Glomerular visceral epithelial cell (primary cell): Measurements from ENCODE around the gene NETO2.
"Not testable (repeated sequence)": the region's sequence is repeated elsewhere in the genome, so short reads cannot be mapped to it uniquely, and the experiment has no call there.

ENCODE experiments used
- DNase-seq: peaks from one replicate; pipeline ENCODE4 v3.0.0-alpha.2; 2016; ENCODE audit errors: extremely low spot score

The NETO2 gene

DNA sequence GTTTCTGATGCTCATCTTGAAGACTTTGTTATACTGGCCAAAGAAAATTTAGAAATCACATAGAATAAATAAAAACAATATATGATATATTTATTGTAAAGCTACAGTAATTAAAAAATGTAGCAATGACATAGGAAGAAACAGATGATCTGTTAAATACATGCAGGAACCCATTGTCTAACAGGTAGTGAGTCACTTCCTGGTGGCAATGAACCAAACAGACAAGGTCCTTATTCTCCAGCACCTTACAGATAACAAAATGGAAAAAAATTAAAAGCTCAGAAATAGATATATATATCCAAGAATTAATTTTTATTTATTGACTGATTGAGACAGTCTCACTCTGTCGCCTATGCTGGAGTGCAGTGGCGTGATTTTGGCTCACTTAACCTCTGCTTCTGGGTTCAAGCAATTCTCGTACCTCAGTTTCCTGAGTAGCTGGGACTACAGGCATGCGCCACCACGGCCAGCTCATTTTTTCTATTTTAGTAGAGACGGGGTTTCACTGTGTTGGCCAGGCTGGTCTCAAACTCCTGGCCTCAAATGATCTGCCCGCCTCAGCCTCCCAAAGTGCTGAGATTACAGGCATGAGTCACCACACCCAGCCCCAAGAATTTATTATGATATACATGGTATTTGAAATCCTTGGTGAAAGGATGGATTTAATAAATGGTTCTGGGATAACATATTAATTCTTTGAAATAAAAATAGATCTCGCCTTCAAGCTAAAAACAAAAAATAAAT is 7.5 kb downstream of the NETO2 start:
- peak; percentile 11 for DNase-seq

DNA sequence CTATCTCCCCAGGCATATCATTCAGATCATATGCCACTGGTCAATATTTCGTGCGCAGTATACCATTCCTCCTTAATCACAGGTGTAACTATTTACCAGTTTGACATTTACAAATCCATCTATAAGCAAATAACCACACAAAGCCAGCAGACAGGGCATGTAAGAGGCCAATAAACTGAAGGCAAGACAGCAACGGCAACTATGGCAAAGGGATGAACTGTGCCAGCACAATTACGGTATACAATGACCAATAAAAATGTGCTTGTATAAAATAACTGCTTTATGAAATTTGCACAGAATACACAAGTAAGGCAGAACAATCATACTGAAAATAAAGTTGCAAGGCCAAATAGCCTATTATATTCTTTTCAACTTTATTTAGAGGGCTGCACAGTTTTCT is 9.2 kb downstream of the NETO2 start:
- no peak for DNase-seq

GRCh38 chr16:47132308-47132707 is 11.4 kb downstream of the NETO2 start:
- DNase-seq: no peak

DNA sequence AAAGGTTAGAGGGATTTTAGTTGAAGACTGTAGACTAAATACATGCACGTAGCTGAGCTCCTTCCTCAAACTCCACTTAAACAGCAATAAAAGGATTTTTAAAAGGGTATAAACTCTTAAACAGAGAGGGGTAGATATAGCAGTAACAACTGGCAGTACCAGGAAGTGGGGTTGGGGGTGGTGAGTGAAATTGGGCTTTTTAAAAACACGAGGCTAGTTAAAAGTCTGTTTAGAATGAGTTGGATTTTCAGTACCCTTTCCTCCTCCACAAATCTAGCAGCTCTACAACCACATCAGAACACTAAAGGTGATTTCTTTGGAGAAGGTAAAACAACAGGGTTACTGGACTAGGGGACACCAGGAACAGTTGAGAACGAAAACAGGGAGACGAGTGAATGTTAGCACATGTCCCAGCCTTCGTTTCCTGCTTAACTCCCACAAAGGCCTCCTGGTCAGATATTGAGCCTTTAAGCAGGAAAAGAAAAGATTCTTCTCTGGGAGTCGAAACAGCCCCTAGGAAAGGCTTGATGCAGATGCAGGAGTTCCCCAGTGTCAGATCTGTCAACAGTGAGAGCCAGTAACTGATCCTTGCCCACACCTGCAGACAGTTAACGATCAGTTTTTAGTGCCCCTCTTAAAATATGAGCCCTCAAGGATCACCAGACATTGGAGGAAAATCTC is 13.8 kb downstream of the NETO2 start:
- DNase-seq: no peak

- no peak for DNase-seq
Observed at GRCh38 chr16:47127541-47127940, 16.2 kb downstream of the NETO2 start.

- no peak for DNase-seq
Observed at GRCh38 chr16:47125757-47126156, 18.0 kb downstream of the NETO2 start.

- DNase-seq: no peak
Observed at GRCh38 chr16:47113130-47113529, 30.6 kb downstream of the NETO2 start.

- no peak for DNase-seq
Observed at GRCh38 chr16:47110939-47111338, 32.8 kb downstream of the NETO2 start.

- no peak for DNase-seq
Observed at GRCh38 chr16:47109361-47109760, 34.4 kb downstream of the NETO2 start.

GRCh38 chr16:47102921-47103320 is 40.8 kb downstream of the NETO2 start:
- not testable (repeated sequence) for DNase-seq

- DNase-seq: not testable (repeated sequence)
Observed at GRCh38 chr16:47097154-47097553, 46.6 kb downstream of the NETO2 start.

DNA sequence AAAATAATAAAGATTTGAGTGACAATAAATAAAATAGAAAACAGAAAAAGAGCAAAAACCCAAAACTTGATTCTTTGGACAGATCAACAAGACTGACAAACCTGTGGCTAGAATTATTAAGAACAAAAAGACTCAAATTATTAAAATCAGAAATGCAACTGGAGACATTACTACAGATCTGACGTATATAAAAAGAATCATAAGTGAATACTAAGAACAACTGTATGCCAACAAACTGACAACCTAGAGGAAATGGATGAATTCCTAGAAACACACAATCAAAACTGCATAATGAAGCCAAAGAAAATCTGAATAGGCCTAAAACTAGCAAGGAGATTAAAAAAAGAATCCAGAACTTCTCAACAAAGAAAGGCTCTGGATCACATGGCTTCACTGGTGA is 47.4 kb downstream of the NETO2 start:
- DNase-seq: no peak

DNA sequence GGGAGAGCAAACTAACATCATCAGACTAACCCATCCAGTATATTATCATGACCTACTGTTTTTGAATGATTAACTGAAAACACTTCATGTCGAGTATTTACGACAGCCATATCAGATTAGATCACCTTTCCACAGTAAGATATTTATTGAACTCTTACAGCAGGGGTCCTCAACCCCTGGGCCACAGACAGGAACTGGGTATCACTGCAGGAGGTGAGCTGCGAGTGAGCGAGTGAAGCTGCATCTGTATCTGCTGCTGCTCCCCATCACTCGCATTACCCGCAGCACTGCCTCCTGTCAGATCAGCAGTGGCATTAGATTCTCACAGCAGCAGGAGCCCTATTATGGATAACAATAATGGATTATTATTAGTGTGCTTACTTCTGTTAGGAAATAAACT is 59.5 kb downstream of the NETO2 start:
- no peak for DNase-seq

- DNase-seq: no peak
Observed at GRCh38 chr16:47082099-47082865, 61.5 kb downstream of the NETO2 start.

DNA sequence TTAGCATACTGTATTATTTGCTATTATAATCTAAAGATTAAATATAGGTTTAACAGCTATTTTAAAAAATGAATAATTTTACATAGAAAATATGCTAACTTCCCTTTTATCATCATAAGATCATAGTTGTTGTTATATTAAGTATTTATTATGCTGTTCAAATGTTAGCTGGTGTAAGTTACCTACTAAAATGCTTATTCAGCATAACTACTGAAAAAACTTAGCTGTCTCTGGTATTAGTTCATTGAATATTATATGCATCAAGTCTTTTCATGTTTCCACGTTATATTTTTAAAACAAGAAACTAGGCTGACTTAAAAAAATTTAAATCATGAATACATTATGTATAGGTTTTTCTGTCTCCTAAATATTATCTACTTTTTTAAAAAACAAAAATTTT is 62.6 kb downstream of the NETO2 start:
- no peak for DNase-seq

DNA sequence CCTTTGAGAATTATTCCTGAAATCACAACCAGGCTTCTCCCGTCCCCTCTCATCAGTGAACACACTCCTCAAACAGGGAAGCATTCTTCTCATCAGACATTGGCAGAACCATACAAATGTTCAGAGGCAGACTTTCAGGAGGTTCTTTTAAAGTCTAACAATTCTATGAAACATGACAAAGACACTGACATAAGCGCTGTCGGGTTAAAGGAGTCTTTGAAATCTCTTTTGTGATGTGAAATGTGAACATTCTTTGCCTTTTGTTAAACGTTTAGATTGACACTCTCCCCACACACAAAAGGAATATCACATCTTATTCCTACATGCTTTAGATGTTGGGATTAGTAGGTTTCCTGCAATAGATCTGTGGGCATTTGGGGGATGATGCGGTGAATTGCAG is 63.9 kb downstream of the NETO2 start:
- no peak for DNase-seq

DNA sequence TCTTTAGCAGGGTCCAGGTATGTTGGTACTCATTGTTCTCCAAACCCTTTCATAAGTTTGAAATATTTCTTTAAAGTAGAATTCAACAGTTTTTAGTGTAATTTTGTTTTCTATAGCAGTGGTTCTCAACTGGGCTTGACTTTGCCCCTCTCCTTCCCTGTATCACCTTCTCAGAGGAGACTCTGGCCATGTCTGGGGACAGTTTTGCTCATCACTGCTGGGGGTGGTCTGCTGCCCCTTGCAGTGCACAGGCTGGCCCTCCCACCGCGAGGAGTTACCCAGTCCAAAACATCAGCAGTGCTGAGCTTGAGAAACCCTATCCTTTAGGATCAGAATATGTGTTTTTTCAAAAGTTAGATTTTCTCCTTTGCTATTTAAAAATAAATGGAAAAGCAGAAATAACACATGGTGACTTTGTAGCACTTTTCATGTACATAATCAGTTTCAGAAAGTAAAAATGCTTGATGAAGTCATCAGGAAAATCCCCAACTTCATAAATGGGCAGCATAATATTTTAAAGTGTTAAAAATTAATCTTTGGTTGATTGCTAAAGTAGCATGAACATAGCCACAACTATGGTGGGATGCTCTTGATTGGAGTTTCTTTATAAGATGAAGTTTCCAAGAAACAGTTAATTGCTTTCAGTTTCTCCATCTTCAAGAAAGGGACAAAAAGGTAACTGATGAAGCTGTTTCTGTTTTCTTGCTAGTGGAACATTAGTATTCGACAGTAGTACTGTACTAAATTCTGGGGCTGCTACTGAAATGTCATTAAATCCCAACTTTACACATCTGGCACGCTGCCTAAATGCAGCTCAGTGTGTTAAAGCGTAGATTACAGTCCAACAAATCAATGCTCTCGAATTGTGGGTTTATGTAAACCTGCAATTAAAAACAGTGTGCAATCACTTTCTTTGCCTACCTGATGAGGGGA is 70.3 kb downstream of the NETO2 start:
- DNase-seq: no peak

- no peak for DNase-seq
Observed at GRCh38 chr16:47072158-47072557, 71.6 kb downstream of the NETO2 start.

GRCh38 chr16:47069841-47070584 is 73.7 kb downstream of the NETO2 start:
- DNase-seq: no peak

DNA sequence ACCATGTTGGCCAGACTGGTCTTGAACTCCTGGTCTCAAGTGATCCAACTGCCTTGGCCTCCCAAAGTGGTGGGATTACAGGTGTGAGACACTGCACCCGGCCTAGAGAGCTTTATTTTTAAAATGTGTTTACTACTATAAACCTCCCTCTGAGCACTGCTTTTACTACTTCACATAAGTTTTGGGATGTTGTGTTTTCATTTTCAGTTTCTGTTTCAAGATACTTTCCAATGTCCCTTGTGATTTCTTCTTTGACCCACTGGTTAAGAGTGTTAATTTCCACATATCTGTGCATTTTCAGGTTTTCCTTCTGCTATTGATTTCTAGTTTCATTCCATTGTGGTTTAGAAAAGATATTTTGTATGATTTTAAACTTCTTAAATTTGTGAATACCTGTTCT is 74.4 kb downstream of the NETO2 start:
- DNase-seq: no peak

GRCh38 chr16:47067203-47067602 is 76.5 kb downstream of the NETO2 start:
- no peak for DNase-seq
